Esophagus squamous epithelium (tissue), 4 donors: ENCODE data around the gene COL27A1.

Experiments
- POLR2A ChIP-seq, 4 donors: fragments of 450-650 bp; IDR thresholded peaks; one replicate each; pipeline ENCODE4 v1.6.1; 2017; ENCODE audit warnings: antibody characterized with exemption in 4 of 4, mild to moderate bottlenecking in 4 of 4, moderate library complexity in 3 of 4
- TF ChIP-seq, protein P1 (sequence below), 6 experiments: fragments of 450-650 bp in 4 of 6; fragments of 200-600 bp in 2 of 6; sonication (generic) in 2 of 6; IDR thresholded peaks; one replicate each; pipeline ENCODE4 v1.5.1; 2016 to 2019; ENCODE audit warnings: antibody characterized with exemption in 6 of 6, mild to moderate bottlenecking in 4 of 6, moderate library complexity in 4 of 6

GRCh38 chr9:114288193-114289091, 133.1 kb downstream of the COL27A1 start:
- TF ChIP-seq, protein P1, sequence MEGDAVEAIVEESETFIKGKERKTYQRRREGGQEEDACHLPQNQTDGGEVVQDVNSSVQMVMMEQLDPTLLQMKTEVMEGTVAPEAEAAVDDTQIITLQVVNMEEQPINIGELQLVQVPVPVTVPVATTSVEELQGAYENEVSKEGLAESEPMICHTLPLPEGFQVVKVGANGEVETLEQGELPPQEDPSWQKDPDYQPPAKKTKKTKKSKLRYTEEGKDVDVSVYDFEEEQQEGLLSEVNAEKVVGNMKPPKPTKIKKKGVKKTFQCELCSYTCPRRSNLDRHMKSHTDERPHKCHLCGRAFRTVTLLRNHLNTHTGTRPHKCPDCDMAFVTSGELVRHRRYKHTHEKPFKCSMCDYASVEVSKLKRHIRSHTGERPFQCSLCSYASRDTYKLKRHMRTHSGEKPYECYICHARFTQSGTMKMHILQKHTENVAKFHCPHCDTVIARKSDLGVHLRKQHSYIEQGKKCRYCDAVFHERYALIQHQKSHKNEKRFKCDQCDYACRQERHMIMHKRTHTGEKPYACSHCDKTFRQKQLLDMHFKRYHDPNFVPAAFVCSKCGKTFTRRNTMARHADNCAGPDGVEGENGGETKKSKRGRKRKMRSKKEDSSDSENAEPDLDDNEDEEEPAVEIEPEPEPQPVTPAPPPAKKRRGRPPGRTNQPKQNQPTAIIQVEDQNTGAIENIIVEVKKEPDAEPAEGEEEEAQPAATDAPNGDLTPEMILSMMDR (IDR thresholded peaks at IDR 0.05), result no peak
- no peak for TF ChIP-seq POLR2A (IDR thresholded peaks at IDR 0.05)
